Lower leg skin (tissue), 4 donors: Measurements from ENCODE around the gene ACSM6. TPM values are rescaled to one million over a fixed set of nuclear protein-coding genes. Genes with fewer than 3 reads are reported as not detected.

Experiments used
- DNase-seq, 2 donors: peaks; one replicate each; pipeline ENCODE4 v3.0.0-alpha.2; 2019; ENCODE audit warnings: low spot score in 2 of 2
- H3K4me3 ChIP-seq: fragments of 200-600 bp; sonication (generic); 2 replicates; pipeline ENCODE4 v1.5.1; 2017; ENCODE audit warnings: mild to moderate bottlenecking, low read depth; ENCODE audit not compliant: poor library complexity, severe bottlenecking
- POLR2A ChIP-seq, 2 donors: fragments of 450-650 bp; IDR thresholded peaks; one replicate each; pipeline ENCODE4 v1.6.1; 2016 to 2017; ENCODE audit warnings: antibody characterized with exemption in 2 of 2, mild to moderate bottlenecking in 1 of 2, moderate library complexity in 1 of 2
- WGBS, 2 donors: methylation state at CpG; one replicate each; pipeline ENCODE4 v1.1.5; 2018; 5-methylcytosine and 5-hydroxymethylcytosine counted together
- intact Hi-C: fragments of 100-400 bp; cut with DNase I; formaldehyde crosslinking; loops from one replicate; pipeline ENCODE4 v1.15.0; 2023; ENCODE audit warnings: low total_unique reads
- total RNA-seq, 4 donors: library from RNA; depleted of rRNA; stranded (reverse); fragments of >200 nt; gene quantifications; one replicate each; pipeline ENCODE4 v1.1.0, GENCODE V29; 2016
- TF ChIP-seq, protein P1 (sequence below), 3 donors: fragments of 450-650 bp; IDR thresholded peaks; one replicate each; pipeline ENCODE4 v1.5.1; 2016; ENCODE audit warnings: antibody characterized with exemption in 3 of 3, mild to moderate bottlenecking in 3 of 3, moderate library complexity in 2 of 3

ACSM6 gene
- total RNA-seq, result 1 to 10 TPM in 3 of 4 donors, under 1 TPM in 1; 0.95 to 7.7 (median 2.7) TPM

DNA sequence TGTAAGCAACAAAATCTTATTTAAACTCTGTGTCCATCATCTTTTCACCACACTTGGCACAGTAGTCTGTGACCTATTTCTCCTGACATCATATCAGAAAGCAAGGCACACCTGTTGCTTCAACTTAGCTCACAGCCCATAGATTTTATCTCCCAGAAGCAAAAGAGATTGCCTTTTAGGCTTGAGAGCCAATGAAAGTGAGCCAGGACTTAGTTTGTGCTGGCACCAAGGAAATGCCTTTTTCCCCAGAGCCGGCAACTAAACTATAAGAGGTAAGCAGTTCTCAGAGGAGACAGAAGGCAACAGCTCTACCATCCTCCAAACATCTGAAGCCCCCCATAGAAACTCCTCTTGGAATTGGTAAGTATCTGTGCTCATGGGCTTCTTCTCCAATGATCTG, at the start of gene ACSM6:
ACSM6 (plus strand) TSS at position 295 of the 400 bp plus-strand sequence. CDS start 248 bp downstream, outside the sequence.
- intact Hi-C loops, result no loop called here
- no peak for DNase-seq
- 63 to 67% methylated on average over 1 of the region's 1 CpG for WGBS, 2 donors
- TF ChIP-seq POLR2A (IDR thresholded peaks at IDR 0.05), result no peak
- TF ChIP-seq, protein P1, sequence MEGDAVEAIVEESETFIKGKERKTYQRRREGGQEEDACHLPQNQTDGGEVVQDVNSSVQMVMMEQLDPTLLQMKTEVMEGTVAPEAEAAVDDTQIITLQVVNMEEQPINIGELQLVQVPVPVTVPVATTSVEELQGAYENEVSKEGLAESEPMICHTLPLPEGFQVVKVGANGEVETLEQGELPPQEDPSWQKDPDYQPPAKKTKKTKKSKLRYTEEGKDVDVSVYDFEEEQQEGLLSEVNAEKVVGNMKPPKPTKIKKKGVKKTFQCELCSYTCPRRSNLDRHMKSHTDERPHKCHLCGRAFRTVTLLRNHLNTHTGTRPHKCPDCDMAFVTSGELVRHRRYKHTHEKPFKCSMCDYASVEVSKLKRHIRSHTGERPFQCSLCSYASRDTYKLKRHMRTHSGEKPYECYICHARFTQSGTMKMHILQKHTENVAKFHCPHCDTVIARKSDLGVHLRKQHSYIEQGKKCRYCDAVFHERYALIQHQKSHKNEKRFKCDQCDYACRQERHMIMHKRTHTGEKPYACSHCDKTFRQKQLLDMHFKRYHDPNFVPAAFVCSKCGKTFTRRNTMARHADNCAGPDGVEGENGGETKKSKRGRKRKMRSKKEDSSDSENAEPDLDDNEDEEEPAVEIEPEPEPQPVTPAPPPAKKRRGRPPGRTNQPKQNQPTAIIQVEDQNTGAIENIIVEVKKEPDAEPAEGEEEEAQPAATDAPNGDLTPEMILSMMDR (IDR thresholded peaks at IDR 0.05), result no peak
- H3K4me3 ChIP-seq, result no peak within 1 kb of the TSS

GRCh38 chr10:95168694-95169093, 25.3 kb upstream of the ACSM6 start:
- no peak for TF ChIP-seq POLR2A (IDR thresholded peaks at IDR 0.05)
- TF ChIP-seq, protein P1 (IDR thresholded peaks at IDR 0.05), result no peak
- intact Hi-C loops, result no loop called here
- no peak overlapping the region for H3K4me3 ChIP-seq
- DNase-seq, result no peak
- WGBS, 2 donors, result 86 to 91% methylated on average over 4 of the region's 4 CpGs

- intact Hi-C loops, result no loop called here
- 92 to 94% methylated on average over 1 of the region's 1 CpG for WGBS, 2 donors
- TF ChIP-seq, protein P1 (IDR thresholded peaks at IDR 0.05), result no peak
- TF ChIP-seq POLR2A (IDR thresholded peaks at IDR 0.05), result no peak
- no peak for DNase-seq
- no peak overlapping the region for H3K4me3 ChIP-seq
Observed at GRCh38 chr10:95169522-95169921, 24.5 kb upstream of the ACSM6 start.

DNA sequence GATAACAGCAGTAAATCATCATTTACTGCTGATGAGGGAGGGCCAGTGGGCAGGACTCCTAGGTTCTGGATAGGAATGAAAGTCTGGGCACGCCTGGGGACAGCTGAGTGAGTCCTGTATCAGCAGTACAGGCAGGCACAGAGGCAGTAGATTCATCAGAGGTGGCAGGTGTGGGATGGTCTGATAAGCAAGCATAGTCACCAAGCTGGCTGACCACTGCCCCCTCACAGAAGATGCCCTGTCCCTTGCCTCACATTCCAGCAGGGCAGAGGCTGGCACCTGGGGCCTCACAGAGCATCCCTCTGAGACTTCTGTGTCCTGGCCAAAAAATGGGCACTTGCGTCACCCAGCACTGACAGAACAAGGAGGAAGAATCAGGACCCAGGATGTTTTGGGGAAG, 23.2 kb upstream of the ACSM6 start:
- H3K4me3 ChIP-seq, result no peak overlapping the region
- 53 to 82% methylated on average over 2 of the region's 2 CpGs for WGBS, 2 donors
- TF ChIP-seq, protein P1 (IDR thresholded peaks at IDR 0.05), result no peak
- no peak for TF ChIP-seq POLR2A (IDR thresholded peaks at IDR 0.05)
- no peak for DNase-seq
- intact Hi-C loops, result no loop called here

DNA sequence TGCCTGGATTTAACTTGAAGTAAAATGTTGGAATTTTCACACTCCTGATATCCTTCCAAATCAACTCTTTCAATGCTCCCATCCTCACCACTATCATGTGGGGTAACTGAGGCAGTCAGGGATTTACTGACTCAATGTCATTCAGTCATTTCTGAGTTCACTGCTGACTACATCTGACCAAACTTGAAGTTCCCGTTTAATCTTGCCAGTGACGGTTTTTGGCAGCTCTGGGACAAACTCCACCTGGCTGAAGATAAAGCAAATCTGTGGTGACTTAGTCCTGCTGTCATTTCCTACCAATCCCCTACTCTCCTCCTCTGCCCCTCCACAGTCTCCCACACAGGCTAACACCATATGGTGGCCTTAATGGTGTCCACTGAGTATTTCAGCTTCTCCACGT, 22.7 kb upstream of the ACSM6 start:
- H3K4me3 ChIP-seq, result no peak overlapping the region
- DNase-seq, result no peak
- TF ChIP-seq, protein P1 (IDR thresholded peaks at IDR 0.05), result no peak
- no peak for TF ChIP-seq POLR2A (IDR thresholded peaks at IDR 0.05)
- intact Hi-C loops, result no loop called here
- 55 to 59% methylated on average over 3 of the region's 3 CpGs for WGBS, 2 donors

DNA sequence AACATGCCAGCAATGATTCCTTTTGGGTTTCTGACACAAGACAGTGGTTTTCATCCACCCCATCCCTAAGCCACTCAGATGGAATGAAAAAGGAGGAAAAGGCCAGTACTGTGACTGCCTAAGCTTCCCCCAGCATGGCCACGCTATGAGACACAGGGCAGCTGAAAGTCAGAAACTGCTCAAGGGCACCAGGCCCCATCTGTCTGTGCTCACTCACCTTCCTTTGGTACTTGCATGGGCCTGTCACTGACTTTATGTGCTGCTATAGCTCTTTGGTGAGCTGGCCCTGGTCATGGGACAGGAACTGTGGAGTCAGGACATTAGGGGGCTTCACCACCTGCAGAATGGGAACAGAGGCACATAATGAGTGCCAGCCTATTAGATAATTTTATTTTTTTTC, 21.2 kb upstream of the ACSM6 start:
- intact Hi-C loops, result no loop called here
- 63 to 83% methylated on average over 1 of the region's 1 CpG for WGBS, 2 donors
- TF ChIP-seq, protein P1 (IDR thresholded peaks at IDR 0.05), result no peak
- no peak for TF ChIP-seq POLR2A (IDR thresholded peaks at IDR 0.05)
- DNase-seq, result no peak
- H3K4me3 ChIP-seq, result no peak overlapping the region
